Measurements from ENCODE around the gene KCNIP4.

KCNIP4 gene

GRCh38 chr4:21476757-21477156, 471.8 kb downstream of the KCNIP4 start:
- no peaks in the 10 kb centered on the region for H3K4me1 ChIP-seq (ENCODE audit: control insufficient read depth in 1 of 2, insufficient read depth in 1 of 2, low read depth in 1 of 2, low read length in 1 of 2)
- TF ChIP-seq CTCF (IDR thresholded peaks at IDR 0.05), result no peak
- H3K27me3 ChIP-seq, result no peaks in the 10 kb centered on the region
- no peak overlapping the region for H3K4me3 ChIP-seq (ENCODE audit: low read depth in 1 of 2, low read length in 1 of 2)
- no peaks in the 10 kb centered on the region for H3K9me3 ChIP-seq
- H3K27ac ChIP-seq, result no peak overlapping the region
- H3K36me3 ChIP-seq, result no peaks in the 10 kb centered on the region

- Histone ChIP-seq H3K27ac (no peak overlapping the region), H3K9me3 (no peaks in the 10 kb centered on the region), H3K27me3 (no peaks in the 10 kb centered on the region), H3K4me1 (ENCODE audit: control insufficient read depth in 1 of 2, insufficient read depth in 1 of 2, low read depth in 1 of 2, low read length in 1 of 2) (no peaks in the 10 kb centered on the region), H3K36me3 (no peaks in the 10 kb centered on the region), H3K4me3 (ENCODE audit: low read depth in 1 of 2, low read length in 1 of 2) (no peak overlapping the region)
- no peak for TF ChIP-seq CTCF (IDR thresholded peaks at IDR 0.05)
Observed at GRCh38 chr4:21474195-21474594, 474.4 kb downstream of the KCNIP4 start.

GRCh38 chr4:21470535-21470934, 478.0 kb downstream of the KCNIP4 start:
- no peak for TF ChIP-seq CTCF (IDR thresholded peaks at IDR 0.05)
- H3K4me3 ChIP-seq (ENCODE audit: low read depth in 1 of 2, low read length in 1 of 2), result no peak overlapping the region
- no peaks in the 10 kb centered on the region for H3K4me1 ChIP-seq (ENCODE audit: control insufficient read depth in 1 of 2, insufficient read depth in 1 of 2, low read depth in 1 of 2, low read length in 1 of 2)
- no peak overlapping the region for H3K27ac ChIP-seq
- no peaks in the 10 kb centered on the region for H3K9me3 ChIP-seq
- H3K36me3 ChIP-seq, result no peaks in the 10 kb centered on the region
- H3K27me3 ChIP-seq, result no peaks in the 10 kb centered on the region

GRCh38 chr4:21469438-21470300, 478.9 kb downstream of the KCNIP4 start:
- H3K4me3 ChIP-seq (ENCODE audit: low read depth in 1 of 2, low read length in 1 of 2), result no peak overlapping the region
- no peaks in the 10 kb centered on the region for H3K4me1 ChIP-seq (ENCODE audit: control insufficient read depth in 1 of 2, insufficient read depth in 1 of 2, low read depth in 1 of 2, low read length in 1 of 2)
- no peak overlapping the region for H3K27ac ChIP-seq
- H3K36me3 ChIP-seq, result no peaks in the 10 kb centered on the region
- no peaks in the 10 kb centered on the region for H3K27me3 ChIP-seq
- TF ChIP-seq CTCF (IDR thresholded peaks at IDR 0.05), result no peak
- no peaks in the 10 kb centered on the region for H3K9me3 ChIP-seq

GRCh38 chr4:21467551-21467950, 481.0 kb downstream of the KCNIP4 start:
- Histone ChIP-seq H3K36me3 (no peaks in the 10 kb centered on the region), H3K4me1 (ENCODE audit: control insufficient read depth in 1 of 2, insufficient read depth in 1 of 2, low read depth in 1 of 2, low read length in 1 of 2) (no peaks in the 10 kb centered on the region), H3K27me3 (no peaks in the 10 kb centered on the region), H3K9me3 (no peaks in the 10 kb centered on the region), H3K4me3 (ENCODE audit: low read depth in 1 of 2, low read length in 1 of 2) (no peak overlapping the region), H3K27ac (no peak overlapping the region)
- no peak for TF ChIP-seq CTCF (IDR thresholded peaks at IDR 0.05)

Data from neutrophil (primary cell).